ENCODE results near the gene LRMDA. TPM values are rescaled to one million over a fixed set of nuclear protein-coding genes. Genes with fewer than 3 reads are reported as not detected.

The LRMDA gene
- total and polyA plus RNA-seq, 4 experiments from 2014 or later = not detected

GRCh38 chr10:75880031-75880775, 448.8 kb downstream of the LRMDA start:
- Mint-ChIP-seq H3K27ac (no peak overlapping the region), H3K36me3 (no peaks in the 10 kb centered on the region), H3K27me3 (peaks cover 3 to 4% of the 10 kb centered on the region in 2 donors), H3K4me3 (no peak overlapping the region), H3K9me3 (peaks cover 0 to 5% (median 0%) of the 10 kb centered on the region in 8 donors), H3K4me1 (no peaks in the 10 kb centered on the region)
- H3K9me3 ChIP-seq (ENCODE audit: control insufficient read depth in 1 of 2, low read length in 2 of 2) = no peaks in the 10 kb centered on the region
- no peaks in the 10 kb centered on the region for H3K27me3 ChIP-seq (ENCODE audit: insufficient read depth, low read length)
- intact Hi-C loops (cut with micrococcal nuclease) = no loop called here
- DNase-seq = no peak
- CTCF ChIA-PET (ENCODE audit: partially characterized antibody) = no interaction called here
- H3K4me1 ChIP-seq (ENCODE audit: insufficient read depth, low read length) = no peaks in the 10 kb centered on the region
- no peak overlapping the region for H3K27ac ChIP-seq (ENCODE audit: low read depth, low read length)
- H3K4me3 ChIP-seq (ENCODE audit: low read length in 2 of 2) = no peak overlapping the region
- H3K36me3 ChIP-seq (ENCODE audit: insufficient read depth, low read length) = no peaks in the 10 kb centered on the region
- POLR2A ChIA-PET (ENCODE audit: partially characterized antibody) = no interaction called here

- no peaks in the 10 kb centered on the region for H3K36me3 ChIP-seq (ENCODE audit: insufficient read depth, low read length)
- H3K4me3 Mint-ChIP-seq = no peak overlapping the region
- H3K36me3 Mint-ChIP-seq = no peaks in the 10 kb centered on the region
- H3K27me3 ChIP-seq (ENCODE audit: insufficient read depth, low read length) = no peaks in the 10 kb centered on the region
- no peak for DNase-seq
- no peaks in the 10 kb centered on the region for H3K9me3 ChIP-seq (ENCODE audit: control insufficient read depth in 1 of 2, low read length in 2 of 2)
- H3K9me3 Mint-ChIP-seq = peaks cover 0 to 7% (median 0%) of the 10 kb centered on the region in 8 donors
- ChIA-PET CTCF (ENCODE audit: partially characterized antibody) (no interaction called here), POLR2A (ENCODE audit: partially characterized antibody) (no interaction called here)
- H3K27me3 Mint-ChIP-seq = peaks cover 3% of the 10 kb centered on the region in 2 donors
- no peak overlapping the region for H3K27ac Mint-ChIP-seq
- H3K4me1 Mint-ChIP-seq = no peaks in the 10 kb centered on the region
- intact Hi-C loops (cut with micrococcal nuclease) = no loop called here
- H3K27ac ChIP-seq (ENCODE audit: low read depth, low read length) = no peak overlapping the region
- no peak overlapping the region for H3K4me3 ChIP-seq (ENCODE audit: low read length in 2 of 2)
- no peaks in the 10 kb centered on the region for H3K4me1 ChIP-seq (ENCODE audit: insufficient read depth, low read length)
These were observed 452.0 kb downstream of the LRMDA start for GRCh38 chr10:75883081-75884072.

- Mint-ChIP-seq H3K4me3 (no peak overlapping the region), H3K36me3 (no peaks in the 10 kb centered on the region), H3K9me3 (peaks cover 0 to 2% (median 0%) of the 10 kb centered on the region in 8 donors), H3K27me3 (no peaks in the 10 kb centered on the region), H3K27ac (no peak overlapping the region), H3K4me1 (no peaks in the 10 kb centered on the region)
- Histone ChIP-seq H3K4me3 (ENCODE audit: low read length in 2 of 2) (no peak overlapping the region), H3K9me3 (ENCODE audit: control insufficient read depth in 1 of 2, low read length in 2 of 2) (no peaks in the 10 kb centered on the region), H3K27ac (ENCODE audit: low read depth, low read length) (no peak overlapping the region), H3K36me3 (ENCODE audit: insufficient read depth, low read length) (no peaks in the 10 kb centered on the region), H3K4me1 (ENCODE audit: insufficient read depth, low read length) (no peaks in the 10 kb centered on the region), H3K27me3 (ENCODE audit: insufficient read depth, low read length) (no peaks in the 10 kb centered on the region)
- POLR2A ChIA-PET (ENCODE audit: partially characterized antibody) = no interaction called here
- no peak for DNase-seq
- intact Hi-C loops (cut with micrococcal nuclease) = no loop called here
- CTCF ChIA-PET (ENCODE audit: partially characterized antibody) = no interaction called here
These were observed 453.4 kb downstream of the LRMDA start for GRCh38 chr10:75884808-75885207.

GRCh38 chr10:75887369-75887768, 455.9 kb downstream of the LRMDA start:
- Histone ChIP-seq H3K27me3 (ENCODE audit: insufficient read depth, low read length) (no peaks in the 10 kb centered on the region), H3K36me3 (ENCODE audit: insufficient read depth, low read length) (no peaks in the 10 kb centered on the region), H3K4me3 (ENCODE audit: low read length in 2 of 2) (no peak overlapping the region), H3K4me1 (ENCODE audit: insufficient read depth, low read length) (no peaks in the 10 kb centered on the region), H3K27ac (ENCODE audit: low read depth, low read length) (no peak overlapping the region), H3K9me3 (ENCODE audit: control insufficient read depth in 1 of 2, low read length in 2 of 2) (no peaks in the 10 kb centered on the region)
- Mint-ChIP-seq H3K36me3 (no peaks in the 10 kb centered on the region), H3K9me3 (peaks cover 0 to 2% (median 0%) of the 10 kb centered on the region in 8 donors), H3K27me3 (peaks cover 0 to 1% of the 10 kb centered on the region in 2 donors), H3K4me1 (no peaks in the 10 kb centered on the region), H3K27ac (no peak overlapping the region), H3K4me3 (no peak overlapping the region)
- no peak for DNase-seq
- intact Hi-C loops (cut with micrococcal nuclease) = no loop called here
- CTCF ChIA-PET (ENCODE audit: partially characterized antibody) = no interaction called here
- POLR2A ChIA-PET (ENCODE audit: partially characterized antibody) = no interaction called here

GRCh38 chr10:75887992-75888680, 456.7 kb downstream of the LRMDA start:
- Histone ChIP-seq H3K27ac (ENCODE audit: low read depth, low read length) (no peak overlapping the region), H3K9me3 (ENCODE audit: control insufficient read depth in 1 of 2, low read length in 2 of 2) (no peaks in the 10 kb centered on the region), H3K4me1 (ENCODE audit: insufficient read depth, low read length) (no peaks in the 10 kb centered on the region), H3K27me3 (ENCODE audit: insufficient read depth, low read length) (no peaks in the 10 kb centered on the region), H3K36me3 (ENCODE audit: insufficient read depth, low read length) (no peaks in the 10 kb centered on the region), H3K4me3 (ENCODE audit: low read length in 2 of 2) (no peak overlapping the region)
- Mint-ChIP-seq H3K4me3 (no peak overlapping the region), H3K36me3 (no peaks in the 10 kb centered on the region), H3K27ac (no peak overlapping the region), H3K9me3 (peaks cover 0 to 2% (median 0%) of the 10 kb centered on the region in 8 donors), H3K4me1 (no peaks in the 10 kb centered on the region), H3K27me3 (peaks cover 0 to 1% of the 10 kb centered on the region in 2 donors)
- intact Hi-C loops (cut with micrococcal nuclease) = no loop called here
- CTCF ChIA-PET (ENCODE audit: partially characterized antibody) = no interaction called here
- POLR2A ChIA-PET (ENCODE audit: partially characterized antibody) = no interaction called here
- DNase-seq = no peak

- peaks cover 0 to 2% (median 0%) of the 10 kb centered on the region in 8 donors for H3K9me3 Mint-ChIP-seq
- intact Hi-C loops (cut with micrococcal nuclease) = no loop called here
- no peaks in the 10 kb centered on the region for H3K36me3 ChIP-seq (ENCODE audit: insufficient read depth, low read length)
- no peak overlapping the region for H3K4me3 ChIP-seq (ENCODE audit: low read length in 2 of 2)
- CTCF ChIA-PET (ENCODE audit: partially characterized antibody) = no interaction called here
- H3K4me3 Mint-ChIP-seq = no peak overlapping the region
- POLR2A ChIA-PET (ENCODE audit: partially characterized antibody) = no interaction called here
- no peak overlapping the region for H3K27ac ChIP-seq (ENCODE audit: low read depth, low read length)
- DNase-seq = no peak
- H3K4me1 ChIP-seq (ENCODE audit: insufficient read depth, low read length) = no peaks in the 10 kb centered on the region
- H3K9me3 ChIP-seq (ENCODE audit: control insufficient read depth in 1 of 2, low read length in 2 of 2) = no peaks in the 10 kb centered on the region
- H3K4me1 Mint-ChIP-seq = no peaks in the 10 kb centered on the region
- H3K27me3 ChIP-seq (ENCODE audit: insufficient read depth, low read length) = no peaks in the 10 kb centered on the region
- peaks cover 0 to 1% of the 10 kb centered on the region in 2 donors for H3K27me3 Mint-ChIP-seq
- H3K27ac Mint-ChIP-seq = no peak overlapping the region
- no peaks in the 10 kb centered on the region for H3K36me3 Mint-ChIP-seq
These were observed 457.6 kb downstream of the LRMDA start for GRCh38 chr10:75889051-75889450.

- Mint-ChIP-seq H3K4me3 (no peak overlapping the region), H3K36me3 (no peaks in the 10 kb centered on the region), H3K9me3 (peaks cover 0 to 2% (median 0%) of the 10 kb centered on the region in 8 donors), H3K27ac (no peak overlapping the region), H3K4me1 (no peaks in the 10 kb centered on the region), H3K27me3 (peaks cover 0 to 1% of the 10 kb centered on the region in 2 donors)
- H3K4me3 ChIP-seq (ENCODE audit: low read length in 2 of 2) = no peak overlapping the region
- no peak overlapping the region for H3K27ac ChIP-seq (ENCODE audit: low read depth, low read length)
- no peak for DNase-seq
- ChIA-PET POLR2A (ENCODE audit: partially characterized antibody) (no interaction called here), CTCF (ENCODE audit: partially characterized antibody) (no interaction called here)
- intact Hi-C loops (cut with micrococcal nuclease) = no loop called here
- no peaks in the 10 kb centered on the region for H3K4me1 ChIP-seq (ENCODE audit: insufficient read depth, low read length)
- H3K27me3 ChIP-seq (ENCODE audit: insufficient read depth, low read length) = no peaks in the 10 kb centered on the region
- H3K36me3 ChIP-seq (ENCODE audit: insufficient read depth, low read length) = no peaks in the 10 kb centered on the region
- H3K9me3 ChIP-seq (ENCODE audit: control insufficient read depth in 1 of 2, low read length in 2 of 2) = no peaks in the 10 kb centered on the region
These were observed 463.3 kb downstream of the LRMDA start for GRCh38 chr10:75894761-75895160.
